ENCODE results near the gene FAM3D. TPM values are rescaled to one million over a fixed set of nuclear protein-coding genes. Genes with fewer than 3 reads are reported as not detected.

Gene FAM3D
- total and polyA plus RNA-seq, 2 of the 8 experiments (the other 6 are each of a cell fraction or from before 2014, with no cell fraction given), result not detected

DNA sequence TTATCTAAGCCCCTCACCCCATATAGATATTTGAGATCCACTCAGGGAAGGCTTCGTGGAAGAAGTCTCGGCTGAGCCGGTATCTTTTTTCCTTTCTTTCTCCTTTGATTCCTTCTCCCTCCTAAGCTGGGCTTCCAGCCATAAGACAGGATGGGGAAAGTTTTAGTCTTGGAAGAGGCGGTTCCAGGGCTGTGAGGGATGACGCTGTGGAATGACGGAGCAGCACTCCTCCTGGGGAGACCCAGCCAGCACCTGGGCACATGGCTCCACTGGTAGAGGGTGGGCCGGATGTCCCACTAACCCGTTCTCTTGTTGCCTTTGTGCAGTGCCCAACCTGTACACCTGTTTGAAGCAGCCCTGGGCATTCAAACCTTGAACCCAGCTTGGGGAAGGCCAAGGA lies 46.2 kb downstream of the FAM3D start:
- Histone ChIP-seq H2AFZ (ENCODE audit: low read length) (no peak overlapping the region), H3K23ac (ENCODE audit: insufficient read length) (no peak overlapping the region), H4K8ac (ENCODE audit: extremely low read depth, insufficient read depth, low read length) (no peak overlapping the region), H3K79me2 (ENCODE audit: control insufficient read depth in 1 of 2, insufficient read depth in 2 of 2, low read length in 2 of 2) (no peaks in the 10 kb centered on the region), H2BK15ac (ENCODE audit: low read length) (no peak overlapping the region), H3K14ac (ENCODE audit: insufficient read length) (no peak overlapping the region), H3K4me1 (replicated peaks in 1 of 4; ENCODE audit: control insufficient read depth in 3 of 4, insufficient read depth in 4 of 4, low read length in 3 of 4) (peaks cover 0 to 4% (median 0%) of the 10 kb centered on the region in 4 experiments; a peak in 1 of 7 replicates), H3K4me2 (ENCODE audit: insufficient read depth in 1 of 2, low read depth in 2 of 2, low read length in 2 of 2) (no peak overlapping the region), H3K27me3 (replicated peaks in 1 of 4; ENCODE audit: control insufficient read depth in 3 of 4, extremely low read depth in 1 of 4, insufficient read depth in 3 of 4, low read length in 3 of 4) (no peaks in the 10 kb centered on the region), H3K36me3 (ENCODE audit: control insufficient read depth in 2 of 4, insufficient read depth in 4 of 4, low read length in 3 of 4) (no peaks in the 10 kb centered on the region), H3K18ac (ENCODE audit: extremely low read depth, low read length) (no peak overlapping the region), H2BK12ac (ENCODE audit: low read depth, low read length) (no peak overlapping the region), H4K91ac (replicated peaks; ENCODE audit: insufficient read length, low read length) (no peak overlapping the region), H2AK5ac (ENCODE audit: low read depth, low read length) (no peak overlapping the region), H2BK20ac (ENCODE audit: low read length) (no peak overlapping the region), H4K20me1 (replicated peaks in 1 of 2; ENCODE audit: control insufficient read depth in 1 of 2, insufficient read depth in 2 of 2, low read length in 2 of 2) (no peaks in the 10 kb centered on the region), H3K4ac (replicated peaks; ENCODE audit: insufficient read length, low read depth, low read length) (no peak overlapping the region), H3K79me1 (ENCODE audit: low read depth, low read length) (no peaks in the 10 kb centered on the region), H3K9me3 (ENCODE audit: insufficient read depth in 2 of 2, low read depth in 1 of 2, low read length in 1 of 2) (no peaks in the 10 kb centered on the region), H2BK120ac (replicated peaks; ENCODE audit: low read depth, low read length) (no peak overlapping the region), H3K9ac (replicated peaks in 1 of 4; ENCODE audit: extremely low read depth in 1 of 4, low read depth in 3 of 4, low read length in 3 of 4) (no peak overlapping the region), H3K4me3 (ENCODE audit: extremely low read depth in 1 of 4, insufficient read depth in 2 of 4, low read depth in 3 of 4, low read length in 4 of 4) (no peak overlapping the region), H3K27ac (ENCODE audit: low read depth, low read length) (no peak overlapping the region), H2BK5ac (ENCODE audit: low read depth, low read length) (no peak overlapping the region), H4K5ac (ENCODE audit: insufficient read length, low read depth, low read length) (no peak overlapping the region), H3K23me2 (ENCODE audit: low read depth, low read length) (peaks cover 3% of the 10 kb centered on the region; the same call in 1 of the 2 replicates), H3K56ac (replicated peaks; ENCODE audit: insufficient read length, low read depth, low read length) (no peak overlapping the region)
- DNase-seq (ENCODE audit: low read depth in 1 of 2, low spot score in 2 of 2) (no peak), FAIRE-seq (no peak)
- no peak for TF ChIP-seq CTBP2 (IDR thresholded peaks at IDR 0.05; ENCODE audit: borderline replicate concordance, insufficient read depth, insufficient read length, low read length)
- no peak for TF ChIP-seq JUND (IDR thresholded peaks at IDR 0.05; ENCODE audit: low read length)
- TF ChIP-seq, protein P1, sequence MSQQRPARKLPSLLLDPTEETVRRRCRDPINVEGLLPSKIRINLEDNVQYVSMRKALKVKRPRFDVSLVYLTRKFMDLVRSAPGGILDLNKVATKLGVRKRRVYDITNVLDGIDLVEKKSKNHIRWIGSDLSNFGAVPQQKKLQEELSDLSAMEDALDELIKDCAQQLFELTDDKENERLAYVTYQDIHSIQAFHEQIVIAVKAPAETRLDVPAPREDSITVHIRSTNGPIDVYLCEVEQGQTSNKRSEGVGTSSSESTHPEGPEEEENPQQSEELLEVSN (IDR thresholded peaks at IDR 0.05), result no peak
- TF ChIP-seq KDM5A (IDR thresholded peaks at IDR 0.05; ENCODE audit: low read length), result no peak
- no peak for TF ChIP-seq SRF (IDR thresholded peaks at IDR 0.05; ENCODE audit: low read depth, low read length)
- WGBS, 2 experiments (ENCODE audit: extremely low coverage in 1 of 2, insufficient coverage in 1 of 2, insufficient read length in 1 of 2, insufficient replicate concordance in 2 of 2, low coverage in 1 of 2, low lambda C conversion rate in 2 of 2, missing lambda C conversion rate in 1 of 2), result 90% methylated on average over 8 of the region's 8 CpGs; no CpG with 5 or more reads in 1 of the 2 experiments
- ChIA-PET CTCF (ENCODE audit: partially characterized antibody) (interaction anchor here (1.0 to 4.6 kb wide), 6 partner anchors 9 to 57 kb away, joined by 3 to 62 read pairs (median 4); no protein-coding TSS in a partner anchor), POLR2A (ENCODE audit: partially characterized antibody) (no interaction called here)
